ENCODE measurements around the gene EPHA8. TPM values are rescaled to one million over a fixed set of nuclear protein-coding genes. Genes with fewer than 3 reads are reported as not detected.

The EPHA8 gene
- total and polyA plus RNA-seq, 5 donors: not detected

DNA sequence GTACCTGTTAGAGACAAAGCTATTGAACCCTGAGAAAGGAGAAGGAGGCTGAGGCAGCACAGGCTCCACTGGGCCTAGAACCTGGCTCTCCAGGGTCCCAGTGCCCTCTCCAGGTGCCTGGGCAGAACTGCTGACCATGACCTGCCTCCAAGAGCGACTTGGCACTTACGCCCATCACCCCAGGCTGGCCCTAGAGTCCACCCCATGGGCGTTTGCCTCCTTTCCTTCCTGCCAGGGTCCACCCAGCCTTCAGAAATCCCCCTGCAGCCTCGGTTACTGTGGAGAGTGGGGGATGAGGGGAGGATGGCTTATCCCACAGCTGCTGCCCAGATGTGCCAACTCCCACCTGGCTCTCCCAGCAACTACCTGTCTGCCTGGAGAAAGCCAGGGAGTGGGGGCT, 58.5 kb downstream of the EPHA8 start:
- H3K27me3 ChIP-seq (ENCODE audit: control insufficient read depth, insufficient read depth): no peaks in the 10 kb centered on the region
- ATAC-seq (no peak), DNase-seq (no peak)
- H3K4me3 ChIP-seq (ENCODE audit: low read length): no peak overlapping the region
- intact Hi-C loops (cut with DNase I): loop anchor here in 1 of 4 donors (10.0 kb wide), 1 partner anchor 77 kb away; no protein-coding TSS in a partner anchor
- H3K4me1 ChIP-seq (ENCODE audit: control insufficient read depth, insufficient read depth, low read length): no peaks in the 10 kb centered on the region
- WGBS: 44% methylated on average over 4 of the region's 4 CpGs
- no peak overlapping the region for H3K27ac ChIP-seq (ENCODE audit: low read length)
- no peaks in the 10 kb centered on the region for H3K9me3 ChIP-seq (ENCODE audit: control insufficient read depth, low read length)

DNA sequence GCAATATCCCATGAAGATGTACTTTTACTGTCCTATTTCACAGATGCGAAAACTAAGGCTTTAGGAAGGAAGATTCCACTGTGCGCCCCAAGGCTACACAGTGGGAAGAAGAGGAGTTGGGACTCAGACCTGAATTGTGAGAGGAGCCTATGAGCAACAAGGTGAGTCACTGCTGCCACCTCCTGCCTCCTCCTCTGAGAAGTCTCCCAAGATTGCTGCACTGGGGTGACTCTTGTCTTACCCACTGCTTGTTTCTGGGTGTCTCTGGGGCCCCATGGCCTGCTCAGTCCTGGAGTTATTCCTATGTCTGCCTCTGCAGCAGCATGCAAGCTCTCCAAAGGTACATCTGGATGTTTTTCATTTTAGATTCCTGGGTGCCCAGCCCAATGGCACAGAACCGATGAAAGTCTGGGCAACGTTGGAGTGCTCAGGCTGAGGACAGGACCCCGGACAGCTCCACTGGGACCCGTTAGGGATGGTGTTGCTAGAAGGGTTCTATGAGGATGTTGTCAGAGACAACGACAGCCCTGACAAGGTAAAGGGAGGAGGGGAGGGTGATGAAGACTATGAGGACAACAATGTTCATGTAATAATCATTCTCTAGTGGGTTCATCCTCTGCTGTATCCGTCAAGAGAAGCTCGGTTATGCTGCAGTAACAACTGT, 62.1 kb downstream of the EPHA8 start:
- DNase-seq (no peak), ATAC-seq (no peak)
- Histone ChIP-seq H3K4me3 (ENCODE audit: low read length) (no peak overlapping the region), H3K27me3 (ENCODE audit: control insufficient read depth, insufficient read depth) (no peaks in the 10 kb centered on the region), H3K9me3 (ENCODE audit: control insufficient read depth, low read length) (no peaks in the 10 kb centered on the region), H3K27ac (ENCODE audit: low read length) (no peak overlapping the region), H3K4me1 (ENCODE audit: control insufficient read depth, insufficient read depth, low read length) (no peaks in the 10 kb centered on the region)
- intact Hi-C loops (cut with DNase I): loop anchor here in 1 of 4 donors (10.0 kb wide), 1 partner anchor 81 kb away; no protein-coding TSS in a partner anchor
- 35% methylated on average over 9 of the region's 9 CpGs for WGBS

DNA sequence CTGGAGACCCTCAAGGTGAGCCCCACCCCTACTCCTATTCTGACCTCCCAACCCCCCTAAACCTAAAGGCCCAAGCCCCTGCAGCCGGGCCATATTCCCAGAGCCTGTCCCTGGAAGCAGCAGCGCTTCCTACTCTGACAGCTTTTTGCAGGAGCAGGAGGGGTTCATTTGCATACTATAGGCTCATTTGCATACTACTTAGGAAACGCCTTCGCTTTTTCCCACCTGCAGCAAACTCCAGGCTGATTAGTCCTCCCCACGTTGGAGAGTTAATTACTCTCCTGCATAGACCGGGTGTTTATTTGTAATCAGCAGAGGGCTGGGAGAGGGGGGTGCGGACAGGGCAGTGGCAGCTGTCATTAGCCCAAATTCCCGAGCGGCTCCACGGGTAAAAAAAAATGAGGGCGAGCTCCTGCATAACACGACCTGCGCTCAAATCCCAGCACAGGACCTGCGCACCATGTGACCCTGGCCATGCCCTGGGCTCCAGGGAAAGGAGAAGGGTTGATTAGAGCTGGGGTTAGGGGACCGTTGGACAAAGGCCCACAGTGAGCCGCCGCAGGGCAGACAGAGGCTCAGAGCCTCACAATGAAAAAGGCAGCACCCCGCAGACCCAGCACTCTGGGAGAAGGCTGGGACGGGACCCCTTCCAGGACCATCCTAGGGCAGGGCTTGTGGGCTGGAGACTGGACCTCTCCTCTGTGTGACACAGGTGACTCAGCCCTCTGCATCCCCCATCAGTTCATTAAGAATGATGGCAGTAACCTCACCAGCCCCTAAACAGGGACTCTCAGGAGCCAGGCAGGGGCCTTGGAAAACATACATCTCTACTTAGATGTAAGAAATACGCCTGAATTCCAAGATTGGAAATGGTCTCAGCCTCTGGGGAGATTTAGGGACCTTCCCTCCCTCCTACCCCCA, 63.2 kb downstream of the EPHA8 start:
- 20% methylated on average over 20 of the region's 20 CpGs for WGBS
- no peak overlapping the region for H3K27ac ChIP-seq (ENCODE audit: low read length)
- DNase-seq: no peak
- H3K4me1 ChIP-seq (ENCODE audit: control insufficient read depth, insufficient read depth, low read length): no peaks in the 10 kb centered on the region
- no peaks in the 10 kb centered on the region for H3K9me3 ChIP-seq (ENCODE audit: control insufficient read depth, low read length)
- H3K4me3 ChIP-seq (ENCODE audit: low read length): no peak overlapping the region
- ATAC-seq: no peak
- intact Hi-C loops (cut with DNase I): loop anchor here in 1 of 4 donors (10.0 kb wide), 1 partner anchor 82 kb away; no protein-coding TSS in a partner anchor
- H3K27me3 ChIP-seq (ENCODE audit: control insufficient read depth, insufficient read depth): no peaks in the 10 kb centered on the region

DNA sequence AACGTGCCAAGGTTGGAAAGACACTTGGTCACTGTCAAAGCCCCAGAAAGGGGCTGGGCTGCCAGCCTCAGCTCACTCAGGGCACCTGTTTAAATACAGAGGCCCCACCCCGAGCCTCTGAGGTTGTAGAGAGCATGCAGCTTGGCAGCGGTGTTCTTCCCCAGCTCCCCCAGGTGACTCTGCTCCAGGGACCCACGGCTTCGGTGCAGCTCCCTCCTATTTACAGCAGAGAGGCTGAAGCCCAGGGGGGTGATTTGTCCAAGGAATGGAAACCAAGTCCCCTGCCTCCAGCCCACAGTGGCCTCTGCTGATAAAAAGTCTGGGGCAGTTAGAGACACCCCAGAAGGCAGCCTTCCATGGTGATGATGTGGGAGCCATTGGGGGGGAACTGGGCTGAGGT, 64.0 kb downstream of the EPHA8 start:
- WGBS: 46% methylated on average over 5 of the region's 5 CpGs
- Histone ChIP-seq H3K9me3 (ENCODE audit: control insufficient read depth, low read length) (no peaks in the 10 kb centered on the region), H3K4me1 (ENCODE audit: control insufficient read depth, insufficient read depth, low read length) (no peaks in the 10 kb centered on the region), H3K27me3 (ENCODE audit: control insufficient read depth, insufficient read depth) (no peaks in the 10 kb centered on the region), H3K27ac (ENCODE audit: low read length) (no peak overlapping the region), H3K4me3 (ENCODE audit: low read length) (no peak overlapping the region)
- intact Hi-C loops (cut with DNase I): loop anchor here in 1 of 4 donors (10.0 kb wide), 1 partner anchor 83 kb away; no protein-coding TSS in a partner anchor
- ATAC-seq: no peak
- DNase-seq: no peak

DNA sequence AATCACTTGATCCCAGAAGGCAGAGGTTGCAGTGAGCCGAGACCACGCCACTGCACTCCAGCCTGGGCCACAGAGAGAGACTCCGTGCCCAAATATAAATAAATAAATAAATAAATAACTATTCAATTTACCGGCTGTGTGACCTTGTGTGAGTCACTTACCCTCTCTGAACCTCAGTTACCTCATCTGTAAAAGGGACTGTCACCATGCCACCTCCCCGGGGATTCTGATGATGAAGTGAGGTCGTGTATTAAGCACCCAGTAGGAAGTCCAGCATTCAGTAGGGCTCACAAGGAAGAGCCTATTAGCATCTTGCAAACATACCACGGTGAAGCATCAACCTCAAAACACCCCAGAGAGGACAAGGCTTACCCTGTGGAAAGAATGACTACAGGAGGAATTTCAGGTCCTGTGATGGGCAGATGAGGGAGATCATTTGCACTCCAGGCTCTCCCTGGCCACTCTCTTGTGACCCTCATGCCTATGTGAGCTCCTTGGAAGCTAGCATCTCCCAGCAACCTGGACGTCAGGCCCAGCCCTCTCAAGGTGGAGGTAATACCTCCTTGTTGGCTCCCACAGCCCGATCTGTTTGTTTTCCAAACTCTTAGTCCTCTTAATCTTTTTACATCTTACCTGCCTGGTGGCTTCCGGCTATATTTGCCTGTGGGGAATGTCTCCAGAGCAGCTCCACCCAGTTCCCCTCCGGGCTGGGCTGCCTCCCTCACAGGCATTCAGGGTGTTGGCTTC, 65.6 kb downstream of the EPHA8 start:
- ATAC-seq: no peak
- Histone ChIP-seq H3K4me1 (ENCODE audit: control insufficient read depth, insufficient read depth, low read length) (no peaks in the 10 kb centered on the region), H3K27ac (ENCODE audit: low read length) (no peak overlapping the region), H3K27me3 (ENCODE audit: control insufficient read depth, insufficient read depth) (no peaks in the 10 kb centered on the region), H3K4me3 (ENCODE audit: low read length) (no peak overlapping the region), H3K9me3 (ENCODE audit: control insufficient read depth, low read length) (no peaks in the 10 kb centered on the region)
- intact Hi-C loops (cut with DNase I): loop anchor here in 1 of 4 donors (10.0 kb wide), 1 partner anchor 84 kb away; no protein-coding TSS in a partner anchor
- 49% methylated on average over 11 of the region's 11 CpGs for WGBS
- DNase-seq: no peak

DNA sequence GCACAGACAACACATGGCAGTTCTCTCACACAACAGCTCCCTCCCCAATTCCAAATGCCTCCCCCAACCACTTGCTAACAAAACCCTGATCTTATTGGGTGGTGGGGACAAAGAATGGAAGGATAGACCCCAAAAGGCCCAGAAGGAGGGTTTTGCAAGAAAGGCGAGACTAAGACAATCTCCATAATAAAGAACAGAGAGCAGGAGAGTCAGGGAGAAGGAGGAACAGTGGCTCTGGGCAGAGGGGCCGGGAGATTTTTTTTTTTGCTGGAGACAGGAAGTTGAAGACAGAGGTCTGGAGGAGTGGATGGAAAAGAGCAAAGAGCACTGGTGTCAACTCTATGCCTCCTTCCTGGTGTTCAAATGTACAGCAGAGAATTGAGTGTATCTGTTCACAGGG, 66.6 kb downstream of the EPHA8 start:
- Histone ChIP-seq H3K4me1 (ENCODE audit: control insufficient read depth, insufficient read depth, low read length) (no peaks in the 10 kb centered on the region), H3K27me3 (ENCODE audit: control insufficient read depth, insufficient read depth) (no peaks in the 10 kb centered on the region), H3K27ac (ENCODE audit: low read length) (no peak overlapping the region), H3K4me3 (ENCODE audit: low read length) (no peak overlapping the region), H3K9me3 (ENCODE audit: control insufficient read depth, low read length) (no peaks in the 10 kb centered on the region)
- WGBS: 32% methylated on average over 2 of the region's 2 CpGs
- DNase-seq: no peak
- intact Hi-C loops (cut with DNase I): loop anchor here in 1 of 4 donors (10.0 kb wide), 1 partner anchor 85 kb away; no protein-coding TSS in a partner anchor
- no peak for ATAC-seq

DNA sequence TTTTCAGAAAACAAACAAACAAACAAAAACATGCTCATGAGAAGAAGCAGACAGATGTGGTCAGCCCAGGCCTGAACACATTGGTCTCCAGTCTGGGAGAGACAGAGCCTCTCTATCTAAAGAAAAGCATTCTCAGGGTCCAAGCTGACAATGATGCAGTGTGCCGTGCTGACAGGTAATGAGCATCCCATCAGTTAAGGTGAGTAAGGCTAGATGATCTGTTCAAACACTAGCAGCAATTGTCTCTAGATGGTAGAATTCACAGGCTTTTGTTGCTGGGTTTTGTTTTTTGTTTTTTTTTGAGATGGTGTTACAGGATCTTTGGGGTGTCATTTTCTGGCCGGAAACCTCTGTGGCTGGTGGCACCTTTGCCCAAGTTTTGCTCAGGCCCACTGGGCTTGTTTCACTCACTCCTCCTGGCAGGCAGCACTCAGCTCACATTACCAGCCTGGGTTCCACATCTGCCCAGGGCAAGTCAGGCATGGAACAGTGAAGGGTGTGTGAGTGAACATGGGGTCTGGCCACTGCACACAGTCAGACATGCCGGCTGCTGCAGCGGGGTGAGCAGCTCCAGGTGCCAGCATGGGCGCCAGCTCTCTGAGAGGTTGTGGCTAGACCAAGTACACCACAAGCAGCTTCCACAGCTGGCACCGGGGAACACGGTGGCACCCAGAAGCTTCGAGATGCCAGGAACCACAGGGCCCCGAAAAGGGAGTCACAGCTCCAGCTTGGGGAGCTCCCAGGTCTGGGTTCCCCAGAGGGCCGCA, 70.6 kb downstream of the EPHA8 start:
- intact Hi-C loops (cut with DNase I): no loop called here

DNA sequence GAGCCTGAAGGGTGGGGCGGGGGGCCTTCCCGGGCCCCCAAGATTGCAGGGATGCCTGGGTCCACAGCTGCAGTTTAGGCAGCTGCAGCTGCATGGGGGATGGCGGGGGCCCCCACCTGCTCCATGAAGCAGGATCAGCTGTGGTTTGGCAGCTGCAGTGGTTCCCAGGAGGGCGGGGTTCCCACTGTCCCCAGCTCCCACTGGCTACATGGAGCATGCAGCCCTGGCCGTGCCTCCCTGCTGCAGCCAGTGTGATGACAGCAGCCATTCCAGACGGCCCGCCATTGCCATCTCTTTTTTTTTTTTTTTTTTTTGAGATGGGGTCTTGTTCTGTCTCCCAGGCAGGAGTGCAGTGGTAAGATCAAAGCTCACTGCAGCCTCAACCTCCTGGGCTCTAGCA, 72.1 kb downstream of the EPHA8 start:
- H3K27me3 ChIP-seq (ENCODE audit: control insufficient read depth, insufficient read depth): no peaks in the 10 kb centered on the region
- H3K9me3 ChIP-seq (ENCODE audit: control insufficient read depth, low read length): no peaks in the 10 kb centered on the region
- ATAC-seq (no peak), DNase-seq (peak in 1 of 3 donors; percentile 69)
- intact Hi-C loops (cut with DNase I): no loop called here
- no peaks in the 10 kb centered on the region for H3K4me1 ChIP-seq (ENCODE audit: control insufficient read depth, insufficient read depth, low read length)
- WGBS: 59% methylated on average over 7 of the region's 7 CpGs
- H3K4me3 ChIP-seq (ENCODE audit: low read length): no peak overlapping the region
- H3K27ac ChIP-seq (ENCODE audit: low read length): no peak overlapping the region

More for the DNA sequence above, 70.6 kb downstream of the EPHA8 start:
- Histone ChIP-seq H3K4me1 (ENCODE audit: control insufficient read depth, insufficient read depth, low read length) (no peaks in the 10 kb centered on the region), H3K27ac (ENCODE audit: low read length) (no peak overlapping the region), H3K4me3 (ENCODE audit: low read length) (no peak overlapping the region), H3K9me3 (ENCODE audit: control insufficient read depth, low read length) (no peaks in the 10 kb centered on the region), H3K27me3 (ENCODE audit: control insufficient read depth, insufficient read depth) (no peaks in the 10 kb centered on the region)
- DNase-seq (no peak), ATAC-seq (no peak)
- 89% methylated on average over 10 of the region's 10 CpGs for WGBS

DNA sequence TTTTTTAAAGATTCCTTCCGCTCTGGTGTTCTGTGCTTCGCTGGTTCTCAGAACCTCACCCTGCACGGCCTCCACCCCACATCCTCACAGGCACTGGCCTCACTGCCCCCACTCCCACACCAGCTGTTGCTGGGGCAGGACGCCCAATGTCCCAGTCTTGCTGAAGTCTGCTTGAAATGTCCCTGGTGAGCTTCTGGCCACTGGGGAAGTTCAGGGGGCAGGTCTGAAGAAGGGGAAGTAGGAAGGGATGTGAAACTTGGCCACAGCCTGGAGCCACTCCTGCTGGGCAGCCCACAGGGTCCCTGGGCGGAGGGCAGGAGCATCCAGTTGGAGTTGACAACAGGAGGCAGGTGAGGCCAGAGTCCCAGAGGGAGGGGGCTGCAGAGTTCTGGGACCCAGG, 73.1 kb downstream of the EPHA8 start, which contains the start of gene C1QA:
Gene C1QA, plus strand, starts transcription at position 276 of the 400 bp plus-strand sequence. CDS start 989 bp downstream, outside the sequence.
- 30% methylated on average over 5 of the region's 5 CpGs for WGBS
- intact Hi-C loops (cut with DNase I): no loop called here
- H3K9me3 ChIP-seq (ENCODE audit: control insufficient read depth, low read length): no peaks in the 10 kb centered on the region
- H3K4me3 ChIP-seq (ENCODE audit: low read length): no peak within 1 kb of the TSS
- no peaks in the 10 kb centered on the region for H3K4me1 ChIP-seq (ENCODE audit: control insufficient read depth, insufficient read depth, low read length)
- DNase-seq (peak; percentile 69 to 90 (median 87)), ATAC-seq (peak; percentile 71 to 73)
- no peaks in the 10 kb centered on the region for H3K27me3 ChIP-seq (ENCODE audit: control insufficient read depth, insufficient read depth)
- H3K27ac ChIP-seq (ENCODE audit: low read length): no peak within 1 kb of the TSS

DNA sequence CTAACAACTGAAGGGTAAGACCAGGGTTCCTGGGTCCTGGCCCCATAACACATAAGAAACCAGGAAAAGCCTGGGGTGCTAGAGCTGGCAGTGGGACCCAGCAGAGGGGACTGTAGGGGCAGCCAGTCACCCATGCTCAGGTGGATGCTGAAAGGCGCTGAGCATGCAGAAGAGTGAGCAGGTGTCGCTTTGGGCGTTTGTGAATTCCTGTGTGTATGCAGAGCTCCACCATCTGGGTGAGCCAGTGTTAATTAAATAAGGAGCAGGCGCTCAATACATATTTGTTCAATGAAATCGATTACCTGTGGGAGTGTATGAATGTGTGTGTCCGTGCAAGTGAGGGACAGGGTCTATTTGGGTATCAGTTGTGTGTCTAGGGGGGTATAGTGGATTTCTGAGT, 73.6 kb downstream of the EPHA8 start:
- ATAC-seq (no peak), DNase-seq (no peak)
- H3K9me3 ChIP-seq (ENCODE audit: control insufficient read depth, low read length): no peaks in the 10 kb centered on the region
- no peaks in the 10 kb centered on the region for H3K27me3 ChIP-seq (ENCODE audit: control insufficient read depth, insufficient read depth)
- H3K4me3 ChIP-seq (ENCODE audit: low read length): no peak overlapping the region
- H3K27ac ChIP-seq (ENCODE audit: low read length): no peak overlapping the region
- 82% methylated on average over 6 of the region's 6 CpGs for WGBS
- intact Hi-C loops (cut with DNase I): no loop called here
- no peaks in the 10 kb centered on the region for H3K4me1 ChIP-seq (ENCODE audit: control insufficient read depth, insufficient read depth, low read length)
